GM12865 (cell line): ENCODE data around the gene PCCA.

Experiments used
- DNase-seq: peaks from one replicate; pipeline ENCODE4 v3.0.0; 2010; ENCODE audit warnings: low read depth
- H3K4me3 ChIP-seq: 2 replicates; pipeline ENCODE4 v1.5.1; 2011; ENCODE audit warnings: mild to moderate bottlenecking, low read depth, low read length, control low read depth
- CTCF ChIP-seq: IDR thresholded peaks from 2 replicates; pipeline ENCODE4 v1.5.1; 2011; ENCODE audit warnings: low read length, control low read depth, low read depth, inconsistent platforms; ENCODE audit not compliant: insufficient read depth; ENCODE audit errors: missing control alignments

PCCA gene

GRCh38 chr13:100262404-100262803 is 173.5 kb downstream of the PCCA start:
- no peak for TF ChIP-seq CTCF
- no peak overlapping the region for H3K4me3 ChIP-seq
- no peak for DNase-seq

GRCh38 chr13:100266026-100266425 is 177.1 kb downstream of the PCCA start:
- H3K4me3 ChIP-seq: no peak overlapping the region
- TF ChIP-seq CTCF: no peak
- no peak for DNase-seq

GRCh38 chr13:100269837-100270236 is 180.9 kb downstream of the PCCA start:
- no peak for TF ChIP-seq CTCF
- H3K4me3 ChIP-seq: no peak overlapping the region
- no peak for DNase-seq

GRCh38 chr13:100273138-100273537 is 184.2 kb downstream of the PCCA start:
- no peak for DNase-seq
- TF ChIP-seq CTCF: no peak
- H3K4me3 ChIP-seq: no peak overlapping the region

- no peak for TF ChIP-seq CTCF
- DNase-seq: no peak
- H3K4me3 ChIP-seq: no peak overlapping the region
Observed at GRCh38 chr13:100273552-100273951, 184.7 kb downstream of the PCCA start.

- no peak for DNase-seq
- no peak for TF ChIP-seq CTCF
Observed at GRCh38 chr13:100274942-100275506, 186.1 kb downstream of the PCCA start.

GRCh38 chr13:100275746-100276145 is 186.9 kb downstream of the PCCA start:
- no peak overlapping the region for H3K4me3 ChIP-seq
- DNase-seq: no peak
- TF ChIP-seq CTCF: no peak

More at GRCh38 chr13:100274942-100275506, 186.1 kb downstream of the PCCA start:
- H3K4me3 ChIP-seq: no peak overlapping the region
